Immature natural killer cell (primary cell): ENCODE measurements around the gene NDUFS2. TPM values are rescaled to one million over a fixed set of nuclear protein-coding genes. Genes with fewer than 3 reads are reported as not detected.
"Not testable (repeated sequence)": the region's sequence is repeated elsewhere in the genome, so short reads cannot be mapped to it uniquely, and the experiment has no call there.

Experiments used
- DNase-seq, 3 donors: peaks; one replicate each; pipeline ENCODE4 v3.0.0; 2022; ENCODE audit warnings: mixed read lengths in 1 of 3
- H3K27ac Mint-ChIP-seq, 6 donors: one replicate each; pipeline ENCODE4 v1.8.0; 2020; ENCODE audit warnings: mixed read lengths in 6 of 6, mild to moderate bottlenecking in 5 of 6, inconsistent platforms in 4 of 6, moderate library complexity in 3 of 6
- H3K27me3 Mint-ChIP-seq, 3 donors: one replicate each; pipeline ENCODE4 v1.8.0; 2020 to 2021; ENCODE audit warnings: low read depth in 3 of 3, mild to moderate bottlenecking in 3 of 3, mixed read lengths in 3 of 3, moderate library complexity in 3 of 3, inconsistent platforms in 1 of 3
- H3K36me3 Mint-ChIP-seq, 3 donors: one replicate each; pipeline ENCODE4 v1.8.0; 2020; ENCODE audit warnings: mixed read lengths in 3 of 3, inconsistent platforms in 2 of 3, mild to moderate bottlenecking in 2 of 3
- H3K4me1 Mint-ChIP-seq, 2 donors: one replicate each; pipeline ENCODE4 v1.8.0; 2020; ENCODE audit warnings: inconsistent platforms in 2 of 2, mild to moderate bottlenecking in 2 of 2, mixed read lengths in 2 of 2, moderate library complexity in 1 of 2
- H3K4me3 Mint-ChIP-seq, 5 donors: one replicate each; pipeline ENCODE4 v1.8.0; 2020; ENCODE audit warnings: mild to moderate bottlenecking in 5 of 5, mixed read lengths in 5 of 5, inconsistent platforms in 3 of 5, moderate library complexity in 3 of 5
- H3K9me3 Mint-ChIP-seq, 6 donors: one replicate each; pipeline ENCODE4 v1.8.0; 2020; ENCODE audit warnings: mild to moderate bottlenecking in 6 of 6, mixed read lengths in 6 of 6, inconsistent platforms in 4 of 6, moderate library complexity in 3 of 6
- polyA plus RNA-seq, 3 donors: library from polyadenylated mRNA; unstranded; fragments of 300-500 nt; fragmentation: Illumina TruSeq; gene quantifications; one replicate each; pipeline ENCODE4 v1.2.3, GENCODE V29; 2021

Gene NDUFS2
- polyA plus RNA-seq, 3 donors from 2014 or later = 59.6 to 117 (median 99.1) TPM

GRCh38 chr1:161222175-161223019, 20.2 kb downstream of the NDUFS2 start:
- no peak for DNase-seq
- peaks cover 68 to 74% of the 10 kb centered on the region in 2 donors for H3K4me1 Mint-ChIP-seq
- H3K36me3 Mint-ChIP-seq = peaks cover 4 to 32% (median 15%) of the 10 kb centered on the region in 3 donors
- H3K27me3 Mint-ChIP-seq = peaks cover 0 to 9% (median 8%) of the 10 kb centered on the region in 3 donors
- H3K4me3 Mint-ChIP-seq = no peak overlapping the region
- no peaks in the 10 kb centered on the region for H3K9me3 Mint-ChIP-seq
- peak overlapping the region in 5 of 6 donors; percentile 71 to 82 (median 80) for H3K27ac Mint-ChIP-seq

GRCh38 chr1:161223805-161224694, 21.9 kb downstream of the NDUFS2 start:
- DNase-seq = no peak
- Mint-ChIP-seq H3K4me3 (no peak overlapping the region), H3K36me3 (peaks cover 8 to 33% (median 9%) of the 10 kb centered on the region in 3 donors), H3K27ac (peak overlapping the region in 5 of 6 donors; percentile 40 to 90 (median 62)), H3K4me1 (peaks cover 62 to 71% of the 10 kb centered on the region in 2 donors), H3K27me3 (peaks cover 0 to 5% (median 4%) of the 10 kb centered on the region in 3 donors), H3K9me3 (no peaks in the 10 kb centered on the region)

GRCh38 chr1:161224695-161225087, 22.5 kb downstream of the NDUFS2 start:
- Mint-ChIP-seq H3K4me1 (peaks cover 56 to 65% of the 10 kb centered on the region in 2 donors), H3K27ac (peak overlapping the region in 3 of 6 donors; percentile 79 to 91 (median 90))

GRCh38 chr1:161225178-161225533, 23.0 kb downstream of the NDUFS2 start:
- no peaks in the 10 kb centered on the region for H3K9me3 Mint-ChIP-seq
- DNase-seq = no peak
- H3K27me3 Mint-ChIP-seq = peaks cover 0 to 6% (median 4%) of the 10 kb centered on the region in 3 donors
- peaks cover 51 to 60% of the 10 kb centered on the region in 2 donors for H3K4me1 Mint-ChIP-seq
- H3K36me3 Mint-ChIP-seq = peaks cover 0 to 26% (median 7%) of the 10 kb centered on the region in 3 donors
- H3K27ac Mint-ChIP-seq = peak overlapping the region; percentile 77 to 94 (median 90)
- peak overlapping the region in 4 of 5 donors; percentile 94 to 98 (median 98) for H3K4me3 Mint-ChIP-seq

More at GRCh38 chr1:161224695-161225087, 22.5 kb downstream of the NDUFS2 start:
- not testable (repeated sequence) for DNase-seq, H3K4me3 Mint-ChIP-seq, H3K27me3 Mint-ChIP-seq, H3K9me3 Mint-ChIP-seq
- H3K36me3 Mint-ChIP-seq = peaks cover 5 to 31% (median 8%) of the 10 kb centered on the region in 3 donors

- Mint-ChIP-seq H3K36me3 (peaks cover 0 to 23% (median 8%) of the 10 kb centered on the region in 3 donors), H3K4me1 (peaks cover 51 to 55% of the 10 kb centered on the region in 2 donors), H3K27me3 (peaks cover 0 to 6% (median 4%) of the 10 kb centered on the region in 3 donors)
Observed at GRCh38 chr1:161225534-161226319, 23.6 kb downstream of the NDUFS2 start, which contains the start of gene TOMM40L. Gene TOMM40L, plus strand, starts transcription at chr1:161226060. Its CDS starts 430 bp downstream, at chr1:161226490.

GRCh38 chr1:161226320-161226711, 24.1 kb downstream of the NDUFS2 start:
- peaks cover 0 to 6% (median 4%) of the 10 kb centered on the region in 3 donors for H3K27me3 Mint-ChIP-seq
- no peaks in the 10 kb centered on the region for H3K9me3 Mint-ChIP-seq
- H3K36me3 Mint-ChIP-seq = peaks cover 0 to 22% (median 8%) of the 10 kb centered on the region in 3 donors
- no peak for DNase-seq
- peak overlapping the region; percentile 77 to 94 (median 90) for H3K27ac Mint-ChIP-seq
- H3K4me1 Mint-ChIP-seq = peaks cover 50 to 53% of the 10 kb centered on the region in 2 donors
- H3K4me3 Mint-ChIP-seq = peak overlapping the region; percentile 85 to 98 (median 97)

More at GRCh38 chr1:161225534-161226319, 23.6 kb downstream of the NDUFS2 start, which contains the start of gene TOMM40L:
- DNase-seq = peak; percentile 89 to 92 (median 91)
- no peaks in the 10 kb centered on the region for H3K9me3 Mint-ChIP-seq
- peak within 1 kb of the TSS; percentile 77 to 94 (median 90) for H3K27ac Mint-ChIP-seq
- H3K4me3 Mint-ChIP-seq = peak within 1 kb of the TSS; percentile 85 to 98 (median 97)

- no peak for DNase-seq
- peaks cover 49 to 53% of the 10 kb centered on the region in 2 donors for H3K4me1 Mint-ChIP-seq
- peaks cover 0 to 22% (median 8%) of the 10 kb centered on the region in 3 donors for H3K36me3 Mint-ChIP-seq
- peaks cover 0 to 6% (median 4%) of the 10 kb centered on the region in 3 donors for H3K27me3 Mint-ChIP-seq
- peak overlapping the region; percentile 78 to 98 (median 94) for H3K4me3 Mint-ChIP-seq
- H3K27ac Mint-ChIP-seq = peak overlapping the region in 5 of 6 donors; percentile 47 to 79 (median 56)
- H3K9me3 Mint-ChIP-seq = no peaks in the 10 kb centered on the region
Observed at GRCh38 chr1:161226759-161227158, 24.6 kb downstream of the NDUFS2 start.

- peak; percentile 75 to 81 (median 75) for DNase-seq
- H3K27ac Mint-ChIP-seq = peak overlapping the region; percentile 51 to 79 (median 64)
- H3K27me3 Mint-ChIP-seq = peaks cover 0 to 6% (median 4%) of the 10 kb centered on the region in 3 donors
- peaks cover 47 to 53% of the 10 kb centered on the region in 2 donors for H3K4me1 Mint-ChIP-seq
- H3K9me3 Mint-ChIP-seq = no peaks in the 10 kb centered on the region
- H3K36me3 Mint-ChIP-seq = peaks cover 0 to 22% (median 8%) of the 10 kb centered on the region in 3 donors
- peak overlapping the region; percentile 78 to 98 (median 94) for H3K4me3 Mint-ChIP-seq
Observed at GRCh38 chr1:161227196-161227871, 25.2 kb downstream of the NDUFS2 start.

- H3K36me3 Mint-ChIP-seq = peaks cover 0 to 19% (median 8%) of the 10 kb centered on the region in 3 donors
- no peak for DNase-seq
- peaks cover 0 to 6% (median 3%) of the 10 kb centered on the region in 3 donors for H3K27me3 Mint-ChIP-seq
- peak overlapping the region in 5 of 6 donors; percentile 22 to 85 (median 73) for H3K27ac Mint-ChIP-seq
- H3K4me1 Mint-ChIP-seq = peaks cover 42 to 49% of the 10 kb centered on the region in 2 donors
- no peaks in the 10 kb centered on the region for H3K9me3 Mint-ChIP-seq
- H3K4me3 Mint-ChIP-seq = peak overlapping the region in 3 of 5 donors; percentile 52 to 98 (median 94)
Observed at GRCh38 chr1:161228032-161228431, 25.9 kb downstream of the NDUFS2 start.

GRCh38 chr1:161229896-161230295, 27.7 kb downstream of the NDUFS2 start:
- no peak for DNase-seq
- no peak overlapping the region for H3K27ac Mint-ChIP-seq
- peaks cover 35 to 39% of the 10 kb centered on the region in 2 donors for H3K4me1 Mint-ChIP-seq
- no peak overlapping the region for H3K4me3 Mint-ChIP-seq
- peaks cover 0 to 19% (median 8%) of the 10 kb centered on the region in 3 donors for H3K36me3 Mint-ChIP-seq
- no peaks in the 10 kb centered on the region for H3K9me3 Mint-ChIP-seq
- peaks cover 2 to 6% (median 3%) of the 10 kb centered on the region in 3 donors for H3K27me3 Mint-ChIP-seq

GRCh38 chr1:161230762-161231161, 28.6 kb downstream of the NDUFS2 start:
- DNase-seq = no peak
- Mint-ChIP-seq H3K4me3 (no peak overlapping the region), H3K9me3 (no peaks in the 10 kb centered on the region), H3K36me3 (peaks cover 0 to 19% (median 8%) of the 10 kb centered on the region in 3 donors), H3K27ac (peak overlapping the region in 2 of 6 donors; percentile 10 to 28), H3K4me1 (peaks cover 27 to 30% of the 10 kb centered on the region in 2 donors), H3K27me3 (peaks cover 2 to 4% (median 3%) of the 10 kb centered on the region in 3 donors)

- peaks cover 0 to 13% (median 8%) of the 10 kb centered on the region in 3 donors for H3K36me3 Mint-ChIP-seq
- no peak overlapping the region for H3K27ac Mint-ChIP-seq
- H3K9me3 Mint-ChIP-seq = no peaks in the 10 kb centered on the region
- peaks cover 4 to 7% of the 10 kb centered on the region in 2 donors for H3K4me1 Mint-ChIP-seq
- peaks cover 0 to 4% (median 4%) of the 10 kb centered on the region in 3 donors for H3K27me3 Mint-ChIP-seq
- H3K4me3 Mint-ChIP-seq = no peak overlapping the region
- no peak for DNase-seq
Observed at GRCh38 chr1:161233102-161233501, 30.9 kb downstream of the NDUFS2 start.
